HepG2 (cell line): ENCODE measurements around the gene EXOSC7. TPM values are rescaled to one million over a fixed set of nuclear protein-coding genes. Genes with fewer than 3 reads are reported as not detected.
"Not testable (repeated sequence)": the region's sequence is repeated elsewhere in the genome, so short reads cannot be mapped to it uniquely, and the experiment has no call there.

Experiments
- ATAC-seq: fragments of 200-7000 bp; cut with Tn5 transposase; 3 replicates; pipeline ENCODE4 v1.9.1; 2020; ENCODE audit warnings: mild to moderate bottlenecking, moderate library complexity
- BruUV-seq: library from RNA; stranded (reverse); fragments of 400-500 nt; replicated peaks from 2 replicates; lab custom pipeline; 2021; lab: Mats Ljungman, UMichigan
- CTCF ChIA-PET: fragments of 300-600 bp; formaldehyde crosslinking; extraction: SDS; loops from one replicate; lab custom pipeline; 2021; ENCODE audit warnings: low total read pairs, inconsistent platforms, low intra/inter-chr PET ratio; lab: Yijun Ruan, JAX
- POLR2A ChIA-PET: fragments of 350-600 bp; sonication (Branson Sonifier 250); formaldehyde crosslinking; loops from one replicate; lab custom pipeline; 2020; ENCODE audit warnings: antibody characterized with exemption, inconsistent platforms; lab: Yijun Ruan, JAX
- DNase-seq: peaks from one replicate; pipeline ENCODE4 v3.0.0-alpha.2; 2015; ENCODE audit warnings: low spot score
- FAIRE-seq: peaks from 3 replicates; lab custom pipeline; 2011; peaks lifted over from hg19 to GRCh38; lab: Jason Lieb, UNC
- H2AFZ ChIP-seq: one replicate; pipeline ENCODE4 v1.6.1; 2011; ENCODE audit warnings: low read length, inconsistent platforms
- H3K27ac ChIP-seq: fragments of 300-600 bp; 3 replicates; pipeline ENCODE4 v1.8.0; 2011; ENCODE audit warnings: mixed run types, mild to moderate bottlenecking, mixed read lengths, low read length, inconsistent platforms; ENCODE audit not compliant: insufficient read depth; ENCODE audit errors: extremely low read length
- H3K27me3 ChIP-seq, 2 experiments: fragments of 200-600 bp in 1 of 2; 2 replicates in 1 of 2; 3 replicates in 1 of 2; pipeline versions ENCODE4 v1.6.0 to v1.8.0; 2011; ENCODE audit warnings: low read length in 2 of 2, mild to moderate bottlenecking in 2 of 2, moderate library complexity in 2 of 2, inconsistent platforms in 1 of 2; ENCODE audit not compliant: insufficient read depth in 2 of 2, control insufficient read depth in 1 of 2
- H3K36me3 ChIP-seq, 2 experiments: fragments of 200-600 bp in 1 of 2; replicated peaks in 1 of 2; 2 replicates in 1 of 2; 3 replicates in 1 of 2; pipeline versions ENCODE4 v1.5.1 to v1.8.0; 2011; ENCODE audit warnings: low read length in 2 of 2, inconsistent platforms in 1 of 2; ENCODE audit not compliant: insufficient read depth in 2 of 2, control insufficient read depth in 1 of 2
- H3K4me1 ChIP-seq: 2 replicates; pipeline ENCODE4 v1.5.1; 2012; ENCODE audit warnings: low read length, inconsistent platforms; ENCODE audit not compliant: insufficient read depth
- H3K4me2 ChIP-seq: 2 replicates; pipeline ENCODE4 v1.6.0; 2011; ENCODE audit warnings: low read depth, low read length, inconsistent platforms
- H3K4me3 ChIP-seq, 3 experiments: fragments of 200-600 bp in 1 of 3; sonication (generic), shearing (Covaris generic) in 1 of 3; replicated peaks in 1 of 3; 2 replicates each; pipeline ENCODE4 v1.5.1; 2011 to 2016; ENCODE audit warnings: low read length in 3 of 3, inconsistent platforms in 2 of 3, low read depth in 2 of 3, mild to moderate bottlenecking in 2 of 3, control low read depth in 1 of 3, mixed read lengths in 1 of 3; ENCODE audit not compliant: insufficient read depth in 1 of 3
- H3K79me2 ChIP-seq: one replicate; pipeline ENCODE4 v1.6.1; 2011; ENCODE audit warnings: low read length, inconsistent platforms; ENCODE audit not compliant: insufficient read depth
- H3K9ac ChIP-seq: 2 replicates; pipeline ENCODE4 v1.6.0; 2011; ENCODE audit warnings: mild to moderate bottlenecking, low read depth, low read length, inconsistent platforms; ENCODE audit not compliant: insufficient read depth
- H3K9me3 ChIP-seq: 2 replicates; pipeline ENCODE4 v1.5.1; 2012; ENCODE audit warnings: mild to moderate bottlenecking, low read length
- H4K20me1 ChIP-seq: 2 replicates; pipeline ENCODE4 v1.6.0; 2011; ENCODE audit warnings: inconsistent platforms, mild to moderate bottlenecking, low read length, moderate library complexity; ENCODE audit not compliant: insufficient read depth
- EZH2 ChIP-seq: conservative IDR thresholded peaks from 2 replicates; pipeline ENCODE4 v1.6.1; 2012; ENCODE audit warnings: mild to moderate bottlenecking, low read depth, low read length, moderate library complexity
- ISL2 ChIP-seq: sonication (generic); formaldehyde crosslinking; IDR thresholded peaks from 2 replicates; pipeline ENCODE4 v1.5.0; 2020; ENCODE audit warnings: missing genetic modification reagents
- NFIB ChIP-seq: sonication (generic); formaldehyde crosslinking; IDR thresholded peaks from 2 replicates; pipeline ENCODE4 v1.9.0; 2021; ENCODE audit warnings: missing genetic modification reagents, mild to moderate bottlenecking, borderline replicate concordance
- ZFP90 ChIP-seq: sonication (generic); formaldehyde crosslinking; IDR thresholded peaks from 2 replicates; pipeline ENCODE4 v1.8.0; 2022; ENCODE audit warnings: missing genetic modification reagents, mild to moderate bottlenecking, inconsistent platforms, borderline replicate concordance
- ZNF232 ChIP-seq: sonication (generic); formaldehyde crosslinking; IDR thresholded peaks from 2 replicates; pipeline ENCODE4 v1.4.0; 2020; ENCODE audit warnings: missing genetic modification reagents, borderline replicate concordance
- ZNF274 ChIP-seq: sonication (generic); formaldehyde crosslinking; IDR thresholded peaks from 2 replicates; pipeline ENCODE4 v1.5.1; 2020; ENCODE audit warnings: mild to moderate bottlenecking, missing genetic modification reagents
- ZSCAN20 ChIP-seq: sonication (generic); formaldehyde crosslinking; IDR thresholded peaks from 2 replicates; pipeline ENCODE4 v1.4.0; 2020; ENCODE audit warnings: missing genetic modification reagents, mild to moderate bottlenecking, borderline replicate concordance
- WGBS: methylation state at CpG from one replicate; pipeline ENCODE4 v1.1.6; 2017; ENCODE audit warnings: low lambda C conversion rate; 5-methylcytosine and 5-hydroxymethylcytosine counted together
- in situ Hi-C: cut with HindIII; loops from 2 replicates; pipeline ENCODE4 v1.10.0; 2017; ENCODE audit warnings: low pct_unique_long_range_greater_than_20kb; ENCODE audit not compliant: extremely low pct_ligation_motif_present
- intact Hi-C: fragments of 100-400 bp; cut with micrococcal nuclease; formaldehyde crosslinking; loops from one replicate; pipeline ENCODE4 v1.10.0; 2022; ENCODE audit not compliant: unreplicated experiment
- polyA plus RNA-seq, 8 experiments: library from polyadenylated mRNA; depleted of rRNA in 3 of 8; stranded (reverse) in 7 of 8; unstranded in 1 of 8; fragments of >200 nt; fragmentation: Illumina TruSeq in 4 of 8; extraction: Trizol in 4 of 8; gene quantifications; 2 replicates each; pipeline versions ENCODE4 v1.2.1 to v1.2.3, GENCODE V29; 2011 to 2016; ENCODE audit warnings: low read depth in 4 of 8, missing spikeins in 1 of 8, mixed read lengths in 1 of 8; ENCODE audit not compliant: insufficient read depth in 1 of 8
- total RNA-seq, 5 experiments: library from RNA; depleted of rRNA; stranded (reverse); fragments of >200 nt; fragmentation: Illumina TruSeq; extraction: Trizol; gene quantifications; 2 replicates each; pipeline ENCODE4 v1.2.3, GENCODE V29; 2016; ENCODE audit warnings: low read depth in 1 of 5
- TF ChIP-seq, protein P1 (sequence below): sonication (generic); formaldehyde crosslinking; IDR thresholded peaks from 2 replicates; pipeline ENCODE4 v1.8.1; 2023; ENCODE audit warnings: mild to moderate bottlenecking, inconsistent platforms, moderate library complexity, missing genetic modification reagents, borderline replicate concordance
- TF ChIP-seq, protein P2 (sequence below): IDR thresholded peaks from 2 replicates; pipeline ENCODE4 v1.6.1; 2016; ENCODE audit warnings: missing compliant biosample characterization, missing genetic modification reagents, borderline replicate concordance
- TF ChIP-seq, protein P3 (sequence below): sonication (generic); formaldehyde crosslinking; IDR thresholded peaks from 2 replicates; pipeline ENCODE4 v1.4.0; 2020; ENCODE audit warnings: mild to moderate bottlenecking, low read depth, missing genetic modification reagents
- TF ChIP-seq, protein P4 (sequence below): sonication (generic); formaldehyde crosslinking; IDR thresholded peaks from 2 replicates; pipeline ENCODE4 v1.5.0; 2020; ENCODE audit warnings: mild to moderate bottlenecking, missing genetic modification reagents, moderate library complexity

The EXOSC7 gene
- total and polyA plus RNA-seq, 2 of the 13 experiments (the other 11 are each of a cell fraction or from before 2014, with no cell fraction given), result 68.3 to 74.7 TPM

DNA sequence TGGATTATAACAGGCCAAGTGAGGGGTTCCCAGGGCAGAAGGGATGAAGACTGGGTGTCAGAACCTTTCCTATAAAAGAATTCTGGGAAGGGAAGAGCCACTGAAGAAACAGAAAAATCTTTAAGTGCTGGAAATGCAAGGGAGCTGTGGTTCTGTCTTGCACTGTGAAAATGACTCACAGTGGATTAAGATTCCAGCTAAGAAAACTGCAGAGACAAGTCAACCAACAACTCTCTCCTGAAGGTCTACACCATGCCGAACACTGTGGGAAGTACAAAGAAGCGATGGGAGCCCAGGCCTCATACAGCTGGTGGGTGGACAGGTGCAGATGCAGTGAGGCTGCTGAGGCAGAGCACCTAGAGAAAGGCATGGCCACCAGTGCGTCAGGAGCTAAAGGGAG is 27.8 kb upstream of the EXOSC7 start:
- CTCF ChIA-PET, result no interaction called here

DNA sequence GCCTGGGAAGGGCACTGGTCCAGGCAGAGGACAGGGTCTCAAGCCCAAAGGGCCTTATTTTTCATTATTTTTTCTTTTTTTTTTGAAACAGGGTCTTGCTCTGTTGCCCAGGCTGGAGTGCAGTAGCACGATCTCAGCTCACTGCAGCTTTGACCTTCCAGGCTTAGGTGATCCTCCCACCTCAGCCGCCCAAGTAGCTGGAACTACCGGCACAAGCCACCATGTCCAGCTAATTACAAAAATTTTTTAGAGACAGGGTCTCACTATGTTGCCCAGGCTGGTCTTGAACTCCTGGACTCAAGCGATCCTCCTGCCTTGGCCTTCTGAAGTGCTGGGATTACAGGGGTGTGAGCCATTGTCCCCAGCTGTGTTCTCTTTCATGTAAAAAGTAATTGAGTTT is 26.3 kb upstream of the EXOSC7 start:
- peaks cover 7 to 25% of the 10 kb centered on the region in 2 experiments; a peak in 4 of 5 replicates for H3K36me3 ChIP-seq
- H3K4me3 ChIP-seq, FAIRE-seq, H4K20me1 ChIP-seq, intact Hi-C loops, H3K79me2 ChIP-seq, H3K27me3 ChIP-seq, DNase-seq, H3K9me3 ChIP-seq, in situ Hi-C loops, H3K9ac ChIP-seq, POLR2A ChIA-PET, H3K27ac ChIP-seq, CTCF ChIA-PET, ATAC-seq, H2AFZ ChIP-seq, H3K4me2 ChIP-seq, BruUV-seq, H3K4me1 ChIP-seq: not testable (repeated sequence)
- WGBS, result 98% methylated on average over 4 of the region's 4 CpGs

More for the DNA sequence above, 27.8 kb upstream of the EXOSC7 start:
- H4K20me1 ChIP-seq, result no peaks in the 10 kb centered on the region
- in situ Hi-C loops, result no loop called here
- H3K27ac ChIP-seq, result no peak overlapping the region
- no peak for ATAC-seq
- H2AFZ ChIP-seq, result no peak overlapping the region
- H3K4me2 ChIP-seq, result no peak overlapping the region
- TF ChIP-seq, protein P1, sequence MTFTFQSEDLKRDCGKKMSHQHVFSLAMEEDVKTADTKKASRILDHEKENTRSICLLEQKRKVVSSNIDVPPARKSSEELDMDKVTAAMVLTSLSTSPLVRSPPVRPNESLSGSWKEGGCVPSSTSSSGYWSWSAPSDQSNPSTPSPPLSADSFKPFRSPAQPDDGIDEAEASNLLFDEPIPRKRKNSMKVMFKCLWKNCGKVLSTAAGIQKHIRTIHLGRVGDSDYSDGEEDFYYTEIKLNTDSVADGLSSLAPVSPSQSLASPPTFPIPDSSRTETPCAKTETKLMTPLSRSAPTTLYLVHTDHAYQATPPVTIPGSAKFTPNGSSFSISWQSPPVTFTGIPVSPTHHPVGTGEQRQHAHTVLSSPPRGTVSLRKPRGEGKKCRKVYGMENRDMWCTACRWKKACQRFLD, result no peak
- TF ChIP-seq ISL2 (no peak), ZFP90 (CRISPR knock-in tag) (no peak), ZSCAN20 (CRISPR knock-in tag) (no peak), EZH2 (no peak), NFIB (CRISPR knock-in tag) (no peak), ZNF274 (CRISPR knock-in tag) (no peak), ZNF232 (CRISPR knock-in tag) (no peak)
- TF ChIP-seq, protein P2, sequence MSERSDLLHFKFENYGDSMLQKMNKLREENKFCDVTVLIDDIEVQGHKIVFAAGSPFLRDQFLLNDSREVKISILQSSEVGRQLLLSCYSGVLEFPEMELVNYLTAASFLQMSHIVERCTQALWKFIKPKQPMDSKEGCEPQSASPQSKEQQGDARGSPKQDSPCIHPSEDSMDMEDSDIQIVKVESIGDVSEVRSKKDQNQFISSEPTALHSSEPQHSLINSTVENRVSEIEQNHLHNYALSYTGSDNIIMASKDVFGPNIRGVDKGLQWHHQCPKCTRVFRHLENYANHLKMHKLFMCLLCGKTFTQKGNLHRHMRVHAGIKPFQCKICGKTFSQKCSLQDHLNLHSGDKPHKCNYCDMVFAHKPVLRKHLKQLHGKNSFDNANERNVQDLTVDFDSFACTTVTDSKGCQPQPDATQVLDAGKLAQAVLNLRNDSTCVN, result no peak
- TF ChIP-seq, protein P3, sequence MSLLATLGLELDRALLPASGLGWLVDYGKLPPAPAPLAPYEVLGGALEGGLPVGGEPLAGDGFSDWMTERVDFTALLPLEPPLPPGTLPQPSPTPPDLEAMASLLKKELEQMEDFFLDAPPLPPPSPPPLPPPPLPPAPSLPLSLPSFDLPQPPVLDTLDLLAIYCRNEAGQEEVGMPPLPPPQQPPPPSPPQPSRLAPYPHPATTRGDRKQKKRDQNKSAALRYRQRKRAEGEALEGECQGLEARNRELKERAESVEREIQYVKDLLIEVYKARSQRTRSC, result no peak
- TF ChIP-seq, protein P4, sequence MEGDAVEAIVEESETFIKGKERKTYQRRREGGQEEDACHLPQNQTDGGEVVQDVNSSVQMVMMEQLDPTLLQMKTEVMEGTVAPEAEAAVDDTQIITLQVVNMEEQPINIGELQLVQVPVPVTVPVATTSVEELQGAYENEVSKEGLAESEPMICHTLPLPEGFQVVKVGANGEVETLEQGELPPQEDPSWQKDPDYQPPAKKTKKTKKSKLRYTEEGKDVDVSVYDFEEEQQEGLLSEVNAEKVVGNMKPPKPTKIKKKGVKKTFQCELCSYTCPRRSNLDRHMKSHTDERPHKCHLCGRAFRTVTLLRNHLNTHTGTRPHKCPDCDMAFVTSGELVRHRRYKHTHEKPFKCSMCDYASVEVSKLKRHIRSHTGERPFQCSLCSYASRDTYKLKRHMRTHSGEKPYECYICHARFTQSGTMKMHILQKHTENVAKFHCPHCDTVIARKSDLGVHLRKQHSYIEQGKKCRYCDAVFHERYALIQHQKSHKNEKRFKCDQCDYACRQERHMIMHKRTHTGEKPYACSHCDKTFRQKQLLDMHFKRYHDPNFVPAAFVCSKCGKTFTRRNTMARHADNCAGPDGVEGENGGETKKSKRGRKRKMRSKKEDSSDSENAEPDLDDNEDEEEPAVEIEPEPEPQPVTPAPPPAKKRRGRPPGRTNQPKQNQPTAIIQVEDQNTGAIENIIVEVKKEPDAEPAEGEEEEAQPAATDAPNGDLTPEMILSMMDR (CRISPR knock-in tag), result no peak
- TF ChIP-seq, all 625 proteins: peak for 0
- intact Hi-C loops, result no loop called here
- DNase-seq (no peak), FAIRE-seq (no peak)
- POLR2A ChIA-PET, result no interaction called here
- Histone ChIP-seq H3K4me1 (no peaks in the 10 kb centered on the region), H3K79me2 (no peaks in the 10 kb centered on the region), H3K4me3 (no peak overlapping the region), H3K36me3 (peaks cover 8 to 26% of the 10 kb centered on the region in 2 experiments; a peak in 4 of 5 replicates), H3K9me3 (no peaks in the 10 kb centered on the region), H3K27me3 (no peaks in the 10 kb centered on the region), H3K9ac (no peak overlapping the region)
- BruUV-seq, result no TSS peak
- 95% methylated on average over 3 of the region's 3 CpGs for WGBS
